Spinal cord (tissue), 10 donors: Measurements from ENCODE around the gene SUV39H1. TPM values are rescaled to one million over a fixed set of nuclear protein-coding genes. Genes with fewer than 3 reads are reported as not detected.
"Not testable (repeated sequence)": the region's sequence is repeated elsewhere in the genome, so short reads cannot be mapped to it uniquely, and the experiment has no call there.

Experiments used
- DNase-seq, 6 donors: peaks; one replicate each; pipeline versions ENCODE4 v3.0.0 to v3.0.0-alpha.2; 2013 to 2015; ENCODE audit warnings: low spot score in 6 of 6, low read depth in 4 of 6
- H3K27ac ChIP-seq: one replicate; pipeline ENCODE4 v1.5.1; 2013; ENCODE audit warnings: low read depth, low read length, control low read depth
- H3K27me3 ChIP-seq: one replicate; pipeline ENCODE4 v1.6.1; 2013; ENCODE audit warnings: low read length; ENCODE audit not compliant: control insufficient read depth, insufficient read depth
- H3K36me3 ChIP-seq: one replicate; pipeline ENCODE4 v1.6.1; 2013; ENCODE audit warnings: low read length; ENCODE audit not compliant: control insufficient read depth, insufficient read depth
- H3K4me1 ChIP-seq: one replicate; pipeline ENCODE4 v1.6.1; 2013; ENCODE audit warnings: low read length; ENCODE audit not compliant: control insufficient read depth, insufficient read depth
- H3K4me3 ChIP-seq: one replicate; pipeline ENCODE4 v1.5.1; 2013; ENCODE audit warnings: low read depth, low read length, control low read depth
- H3K9me3 ChIP-seq: one replicate; pipeline ENCODE4 v1.6.1; 2013; ENCODE audit warnings: low read length; ENCODE audit not compliant: control insufficient read depth, insufficient read depth
- WGBS: methylation state at CpG from one replicate; pipeline ENCODE4 v1.1.5; 2013; ENCODE audit warnings: missing lambda C conversion rate; ENCODE audit not compliant: insufficient coverage; 5-methylcytosine and 5-hydroxymethylcytosine counted together
- long read RNA-seq, 4 donors: transcript quantifications; one replicate each; lab custom pipeline, GENCODE V29; 2026
- polyA plus RNA-seq, 2 donors: library from polyadenylated mRNA; unstranded; fragments of 120-200 nt; gene quantifications; one replicate each; pipeline ENCODE4 v1.2.1, GENCODE V29; 2013; ENCODE audit not compliant: insufficient read length in 2 of 2
- total RNA-seq, 2 donors: library from RNA; depleted of rRNA in 1 of 2; stranded (reverse); fragments of 120-200 nt in 1 of 2; fragments of >200 nt in 1 of 2; gene quantifications; one replicate each; pipeline versions ENCODE4 v1.2.3 to v1.2.4, GENCODE V29; 2013 to 2014
- donor health status: healthy.

Gene SUV39H1, protein sequence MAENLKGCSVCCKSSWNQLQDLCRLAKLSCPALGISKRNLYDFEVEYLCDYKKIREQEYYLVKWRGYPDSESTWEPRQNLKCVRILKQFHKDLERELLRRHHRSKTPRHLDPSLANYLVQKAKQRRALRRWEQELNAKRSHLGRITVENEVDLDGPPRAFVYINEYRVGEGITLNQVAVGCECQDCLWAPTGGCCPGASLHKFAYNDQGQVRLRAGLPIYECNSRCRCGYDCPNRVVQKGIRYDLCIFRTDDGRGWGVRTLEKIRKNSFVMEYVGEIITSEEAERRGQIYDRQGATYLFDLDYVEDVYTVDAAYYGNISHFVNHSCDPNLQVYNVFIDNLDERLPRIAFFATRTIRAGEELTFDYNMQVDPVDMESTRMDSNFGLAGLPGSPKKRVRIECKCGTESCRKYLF
- total RNA-seq: 1 to 10 TPM; 3.0 to 4.8 TPM
- polyA plus RNA-seq: 1 to 10 TPM; 6.9 to 8.2 TPM
- long read RNA-seq, donor 1, partial matches to known transcripts: 0 of 1 reads
- long read RNA-seq, donor 1, other reads (novel, unspliced or antisense): 0 of 1 reads
- long read RNA-seq, donor 2: 0 reads
- long read RNA-seq, donor 3, partial matches to known transcripts: 0 of 2 reads
- long read RNA-seq, donor 3, other reads (novel, unspliced or antisense): 0 of 2 reads
- long read RNA-seq, donor 4: 0 reads

DNA sequence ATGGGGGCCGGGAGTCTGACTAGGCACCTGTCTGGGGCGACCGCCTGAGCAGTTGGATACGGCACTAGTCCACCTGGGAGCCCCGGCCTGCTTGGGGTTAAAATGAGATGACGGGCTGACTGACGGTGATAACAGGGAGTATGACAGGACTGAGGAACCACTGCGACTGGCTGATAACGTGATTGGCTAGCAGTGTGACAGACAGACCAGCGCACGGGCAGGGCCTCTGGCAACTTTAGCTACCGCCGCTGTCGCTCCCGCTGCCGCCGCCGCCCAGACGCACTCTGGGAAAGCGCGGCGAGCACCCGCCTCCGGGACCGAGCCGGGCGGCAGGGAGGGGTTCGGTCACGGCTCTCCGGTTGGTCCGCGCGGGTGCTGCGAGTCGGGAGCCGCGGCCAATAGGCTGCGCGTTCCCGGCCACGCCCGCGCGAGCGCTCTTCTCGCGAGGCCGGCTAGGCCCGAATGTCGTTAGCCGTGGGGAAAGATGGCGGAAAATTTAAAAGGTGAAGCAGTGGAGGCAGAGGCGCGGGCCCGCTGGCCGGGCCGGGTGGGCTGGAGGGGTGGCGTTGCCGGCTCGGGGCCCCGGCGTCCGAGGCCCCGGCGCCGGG lies at the start of gene SUV39H1:
Gene SUV39H1 (plus strand): TSS at position 434 of the 608 bp plus-strand sequence. CDS start 51 bp downstream, at position 485.
- no peaks in the 10 kb centered on the region for H3K27me3 ChIP-seq
- peak; percentile 53 to 96 (median 78) for DNase-seq
- WGBS: 27% methylated on average over 66 of the region's 66 CpGs
- H3K27ac ChIP-seq: peak within 1 kb of the TSS; percentile 85
- H3K9me3 ChIP-seq: no peaks in the 10 kb centered on the region
- H3K4me1 ChIP-seq: peaks cover 20% of the 10 kb centered on the region
- peak within 1 kb of the TSS; percentile 53 for H3K4me3 ChIP-seq
- peaks cover 10% of the 10 kb centered on the region for H3K36me3 ChIP-seq

DNA sequence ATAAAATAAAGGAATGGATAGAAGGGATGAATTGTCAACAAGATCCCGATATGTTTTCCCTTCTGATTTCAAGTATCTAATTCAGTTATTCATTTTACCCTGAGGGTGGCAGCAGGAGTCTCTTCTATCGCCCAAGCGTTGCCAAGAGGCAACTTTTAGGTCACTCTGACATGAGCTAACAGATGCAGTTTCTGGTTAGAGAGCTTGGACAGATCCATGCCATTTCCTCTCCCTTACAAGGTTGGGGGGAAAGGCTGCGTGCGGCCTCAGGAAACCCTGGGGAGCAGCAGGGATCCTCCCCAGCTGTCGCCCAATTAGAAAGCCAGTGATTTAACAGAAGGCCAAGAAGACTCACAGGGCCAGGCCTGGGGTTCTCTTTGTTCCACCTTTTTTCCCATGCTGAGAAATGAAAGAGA lies 48.2 kb upstream of the SUV39H1 start:
- peak in 5 of 6 donors; percentile 15 to 86 (median 36) for DNase-seq
- Histone ChIP-seq H3K27me3 (no peaks in the 10 kb centered on the region), H3K4me3 (no peak overlapping the region), H3K4me1 (peaks cover 3% of the 10 kb centered on the region), H3K27ac (no peak overlapping the region), H3K36me3 (no peaks in the 10 kb centered on the region), H3K9me3 (no peaks in the 10 kb centered on the region)
- WGBS: 27% methylated on average over 3 of the region's 6 CpGs

DNA sequence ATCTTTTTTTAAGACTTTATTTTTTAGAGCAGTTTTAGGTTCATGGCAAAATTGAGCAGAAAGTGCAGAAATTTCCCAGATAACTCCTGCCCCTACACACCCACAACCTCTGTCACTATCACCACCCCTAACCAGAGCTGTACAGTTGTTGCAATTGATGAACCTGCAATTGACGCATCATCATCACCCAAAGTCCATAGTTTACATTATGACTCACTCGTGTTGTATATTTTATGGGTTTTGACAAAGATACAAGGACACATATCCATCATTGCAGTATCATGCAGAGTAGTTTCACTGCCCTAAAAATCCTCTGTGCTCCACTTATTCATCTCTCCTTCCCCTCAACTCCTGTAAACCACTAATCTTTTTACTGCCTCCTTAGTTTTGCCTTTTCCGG lies 47.4 kb upstream of the SUV39H1 start:
- DNase-seq: no peak
- Histone ChIP-seq H3K27me3 (no peaks in the 10 kb centered on the region), H3K9me3 (no peaks in the 10 kb centered on the region), H3K4me3 (no peak overlapping the region), H3K4me1 (peaks cover 3% of the 10 kb centered on the region), H3K27ac (no peak overlapping the region), H3K36me3 (no peaks in the 10 kb centered on the region)
- no CpG with 5 or more reads among the region's 3 CpGs for WGBS

DNA sequence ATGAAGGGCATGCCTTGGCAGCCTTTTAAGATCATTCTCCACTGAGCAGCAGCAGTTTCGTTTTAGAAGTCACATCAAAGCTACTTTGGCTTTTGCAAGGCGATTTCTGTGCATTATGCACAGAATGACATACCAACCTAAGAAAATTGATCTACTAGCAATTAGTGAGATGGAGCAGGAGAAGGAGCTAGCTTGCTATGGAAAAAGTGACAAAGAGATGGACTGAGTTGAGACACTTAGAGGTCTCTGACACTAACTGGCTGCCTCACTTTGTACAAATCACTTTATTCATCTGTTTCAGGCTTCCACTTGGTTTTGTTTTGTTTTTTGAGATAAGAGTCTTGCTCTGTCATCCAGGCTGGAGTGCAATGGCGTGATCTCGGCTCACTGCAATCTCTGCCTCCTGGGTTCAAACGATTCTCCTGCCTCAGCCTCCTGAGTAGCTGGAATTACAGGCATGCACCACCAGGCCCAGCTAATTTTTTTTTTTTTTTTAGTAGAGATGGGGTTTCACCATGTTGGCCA lies 44.4 kb upstream of the SUV39H1 start:
- H3K36me3 ChIP-seq, H3K4me1 ChIP-seq, DNase-seq, H3K27ac ChIP-seq, H3K27me3 ChIP-seq, H3K4me3 ChIP-seq, H3K9me3 ChIP-seq: not testable (repeated sequence)
- 68% methylated on average over 4 of the region's 5 CpGs for WGBS

DNA sequence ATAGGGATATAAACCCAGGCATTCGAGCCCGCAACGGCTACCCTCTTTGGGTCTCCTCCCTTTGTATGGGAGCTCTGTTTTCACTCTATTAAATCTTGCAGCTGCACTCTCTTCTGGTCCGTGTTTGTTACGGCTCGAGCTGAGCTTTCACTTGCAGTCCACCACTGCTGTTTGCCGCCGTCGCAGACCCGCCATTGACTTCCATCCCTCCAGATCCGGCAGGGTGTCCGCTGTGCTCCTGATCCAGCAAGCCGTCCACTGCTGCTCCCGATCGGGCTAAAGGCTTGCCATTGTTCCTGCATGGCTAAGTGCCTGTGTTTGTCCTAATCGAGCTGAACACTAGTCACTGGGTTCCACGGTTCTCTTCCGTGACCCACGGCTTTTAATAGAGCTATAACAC lies 41.8 kb upstream of the SUV39H1 start:
- not testable (repeated sequence) for H3K4me3 ChIP-seq, DNase-seq, H3K27me3 ChIP-seq, H3K36me3 ChIP-seq, H3K4me1 ChIP-seq, H3K27ac ChIP-seq, H3K9me3 ChIP-seq
- WGBS: 47% methylated on average over 19 of the region's 19 CpGs

DNA sequence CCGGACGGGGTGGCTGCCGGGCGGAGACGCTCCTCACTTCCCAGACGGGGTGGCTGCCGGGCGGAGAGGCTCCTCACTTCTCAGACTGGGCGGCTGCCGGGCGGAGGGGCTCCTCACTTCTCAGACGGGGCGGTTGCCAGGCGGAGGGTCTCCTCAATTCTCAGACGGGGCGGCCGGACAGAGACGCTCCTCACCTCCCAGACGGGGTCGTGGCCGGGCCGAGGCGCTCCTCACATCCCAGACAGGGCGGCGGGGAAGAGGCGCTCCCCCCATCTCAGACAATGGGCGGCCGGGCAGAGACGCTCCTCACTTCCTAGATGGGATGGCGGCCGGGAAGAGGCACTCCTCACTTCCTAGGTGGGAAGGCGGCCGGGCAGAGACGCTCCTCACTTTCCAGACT lies 36.8 kb upstream of the SUV39H1 start:
- H3K4me1 ChIP-seq, H3K4me3 ChIP-seq, H3K27me3 ChIP-seq, H3K9me3 ChIP-seq, DNase-seq, H3K27ac ChIP-seq, H3K36me3 ChIP-seq: not testable (repeated sequence)
- 92% methylated on average over 29 of the region's 34 CpGs for WGBS

DNA sequence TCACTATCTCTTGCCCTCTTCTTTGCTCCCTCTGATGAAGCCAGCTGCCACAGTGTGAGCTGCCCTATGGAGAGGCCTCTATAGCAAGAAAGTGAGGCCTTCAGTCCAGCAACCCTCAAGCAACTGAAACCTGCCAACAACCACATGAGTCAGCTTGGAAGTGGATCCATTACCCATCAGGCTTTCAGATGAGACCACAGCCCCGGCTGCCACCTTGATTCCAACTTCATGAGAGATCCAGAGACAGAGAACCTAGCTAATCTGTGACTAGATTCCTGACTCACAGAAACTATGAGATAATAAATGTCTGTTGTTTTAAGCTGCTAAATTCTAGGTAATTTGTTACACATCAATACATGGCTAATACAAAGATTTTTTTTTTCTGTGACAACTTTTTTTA lies 33.3 kb upstream of the SUV39H1 start:
- no peak for DNase-seq
- Histone ChIP-seq H3K36me3 (no peaks in the 10 kb centered on the region), H3K27me3 (no peaks in the 10 kb centered on the region), H3K4me3 (no peak overlapping the region), H3K27ac (no peak overlapping the region), H3K9me3 (no peaks in the 10 kb centered on the region), H3K4me1 (no peaks in the 10 kb centered on the region)
- WGBS: 50% methylated on average over 1 of the region's 1 CpG

DNA sequence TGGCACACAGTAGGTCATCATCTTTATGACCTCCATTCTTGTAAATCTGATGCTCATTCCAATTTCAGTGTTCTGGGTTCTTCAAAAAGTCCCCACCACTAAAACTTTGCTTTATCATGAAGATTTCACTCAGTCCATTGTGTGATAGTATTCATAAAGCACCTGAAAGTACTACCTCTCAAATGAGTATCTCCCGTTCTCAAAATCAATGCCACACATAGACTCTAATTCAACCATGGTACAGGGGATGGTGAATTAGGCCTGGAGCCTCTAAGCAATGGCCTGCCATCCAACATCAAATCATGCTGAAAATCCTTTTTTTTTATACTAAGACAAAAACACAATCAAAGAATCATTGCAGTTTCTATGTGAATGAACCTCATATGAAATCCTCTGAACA lies 32.4 kb upstream of the SUV39H1 start:
- Histone ChIP-seq H3K27ac (no peak overlapping the region), H3K4me1 (no peaks in the 10 kb centered on the region), H3K9me3 (no peaks in the 10 kb centered on the region), H3K4me3 (no peak overlapping the region), H3K36me3 (no peaks in the 10 kb centered on the region), H3K27me3 (no peaks in the 10 kb centered on the region)
- no CpG with 5 or more reads among the region's 1 CpG for WGBS
- DNase-seq: no peak

DNA sequence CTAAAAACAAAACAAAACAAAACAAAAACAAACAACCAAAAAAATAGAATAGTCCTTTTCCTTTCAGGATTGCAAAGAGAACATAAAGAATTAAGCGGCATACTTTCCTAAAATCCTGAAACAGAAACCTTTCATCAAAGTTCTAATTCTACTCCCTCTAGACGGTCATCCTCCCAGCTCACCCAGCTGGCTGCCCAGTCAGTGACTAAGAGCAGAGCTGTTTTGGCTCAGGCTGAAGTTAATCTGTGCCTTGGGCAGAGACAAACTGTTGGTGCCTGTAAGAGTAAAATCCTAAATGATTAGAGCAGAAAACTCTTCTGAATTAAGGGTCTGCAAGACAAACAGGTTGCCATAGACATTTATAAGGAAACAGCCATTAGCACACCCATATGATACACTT lies 30.5 kb upstream of the SUV39H1 start:
- Histone ChIP-seq H3K27ac (no peak overlapping the region), H3K4me1 (no peaks in the 10 kb centered on the region), H3K4me3 (no peak overlapping the region), H3K36me3 (no peaks in the 10 kb centered on the region), H3K27me3 (no peaks in the 10 kb centered on the region), H3K9me3 (no peaks in the 10 kb centered on the region)
- WGBS: 100% methylated on average over 1 of the region's 2 CpGs
- no peak for DNase-seq
